HuH-7 (cell line): ENCODE data around the gene ISCA1.
"Not testable (repeated sequence)": the region's sequence is repeated elsewhere in the genome, so short reads cannot be mapped to it uniquely, and the experiment has no call there.

Experiments
- DNase-seq: peaks from one replicate; pipeline ENCODE4 v3.0.0; 2011; ENCODE audit warnings: low spot score

The ISCA1 gene

DNA sequence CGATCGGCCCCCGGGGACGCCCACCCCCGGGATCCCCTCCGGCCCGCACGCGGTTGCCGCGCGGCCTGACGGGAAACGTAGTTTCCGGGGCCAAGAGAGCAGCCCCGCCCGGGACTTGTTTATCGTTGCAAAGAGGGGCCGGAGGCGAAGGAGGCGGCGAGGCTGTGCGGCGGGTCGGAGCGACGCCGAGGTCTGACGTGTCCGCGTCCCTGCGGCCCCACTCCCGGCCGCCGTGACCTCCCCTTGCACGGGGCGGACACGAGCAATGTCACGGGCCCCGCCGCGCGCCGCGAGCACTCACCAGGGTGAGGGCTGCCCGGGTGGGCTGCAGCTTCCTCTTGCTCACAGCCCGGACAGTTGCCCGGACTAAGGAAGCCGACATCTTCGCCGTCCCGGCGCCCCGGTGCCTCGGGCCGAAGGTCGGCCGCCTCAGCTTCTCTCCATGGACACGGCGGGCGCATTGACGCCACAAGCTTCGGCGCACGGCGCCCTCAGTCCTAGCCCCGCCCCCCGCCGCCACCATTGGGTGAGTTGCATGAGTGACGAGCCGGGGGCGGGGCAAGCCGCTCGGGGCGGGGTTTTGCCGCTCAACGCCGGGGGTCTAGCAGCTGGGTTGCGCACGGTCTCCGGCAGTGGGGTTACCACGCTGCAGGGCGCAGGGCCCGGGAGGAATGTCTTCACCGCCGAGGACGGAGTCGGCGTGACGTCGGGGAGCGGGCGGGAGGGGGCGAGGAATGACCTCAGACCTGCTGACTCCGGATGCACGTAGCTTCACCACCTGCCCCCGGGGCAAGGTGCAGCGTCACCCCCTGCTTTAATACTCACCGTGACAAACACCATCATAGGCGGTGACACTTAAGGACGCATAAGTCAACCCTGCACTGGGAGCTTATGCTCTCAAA, at the start of gene ISCA1:
ISCA1 (minus strand) TSS at position 462 of the 902 bp plus-strand sequence; CDS start at position 382, 80 bp downstream.
- DNase-seq, result peak; percentile 90

DNA sequence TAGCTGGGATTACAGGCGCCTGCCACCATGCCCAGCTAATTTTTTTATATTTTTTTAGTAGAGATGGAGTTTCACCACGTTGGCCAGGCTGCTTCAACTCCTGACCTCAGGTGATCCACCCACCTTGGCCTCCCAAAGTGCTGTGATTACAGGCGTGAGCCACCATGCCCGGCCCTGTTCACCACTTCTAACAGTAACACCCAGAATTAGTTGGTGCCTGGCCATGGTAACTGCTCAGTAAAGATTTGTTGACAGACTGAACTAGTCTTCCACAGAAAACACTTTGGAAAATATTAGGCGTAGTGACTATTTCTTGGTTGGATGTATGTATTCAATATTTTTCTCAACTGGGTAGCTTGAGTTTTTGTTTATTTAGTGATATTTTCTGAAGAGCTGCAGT, 47.8 kb upstream of the ISCA1 start:
- DNase-seq, result no peak

DNA sequence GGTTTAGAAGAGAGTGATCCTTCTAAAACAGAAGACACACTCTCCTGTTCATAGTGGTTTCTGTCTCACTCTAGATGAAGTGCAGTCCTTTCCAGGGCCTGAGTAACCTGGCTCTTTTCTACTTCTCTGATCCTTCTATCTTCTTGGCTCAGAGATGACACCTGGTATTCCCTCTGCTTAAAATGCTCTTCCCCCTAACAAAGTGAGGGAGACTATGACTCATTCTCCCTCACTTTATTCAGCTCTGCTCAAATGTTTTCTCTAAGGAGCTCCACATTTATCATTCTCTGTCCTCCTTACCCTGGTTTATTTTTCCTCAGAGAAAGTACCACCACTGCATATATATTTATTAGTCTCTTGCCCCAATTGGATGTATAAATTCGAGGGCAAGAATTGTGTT, 47.3 kb upstream of the ISCA1 start:
- no peak for DNase-seq

DNA sequence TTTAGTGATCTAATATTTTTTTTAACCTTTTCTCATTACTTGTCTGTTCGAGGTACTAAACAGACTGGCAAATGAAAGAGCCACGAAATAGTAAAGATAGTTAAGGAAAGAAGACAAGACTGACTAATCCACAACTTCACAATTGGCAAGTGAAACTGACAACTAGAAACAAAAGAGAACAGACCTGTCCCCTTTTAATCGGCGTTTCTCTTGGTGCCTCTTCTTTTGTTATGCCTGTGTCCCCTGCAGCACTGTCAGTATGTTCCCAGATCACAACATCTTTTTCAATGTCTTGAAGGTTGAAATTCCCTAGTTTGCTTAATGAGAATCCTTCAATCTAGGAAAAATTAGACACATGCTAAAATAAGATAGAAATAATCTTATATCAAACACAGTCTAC, 45.8 kb upstream of the ISCA1 start:
- no peak for DNase-seq

DNA sequence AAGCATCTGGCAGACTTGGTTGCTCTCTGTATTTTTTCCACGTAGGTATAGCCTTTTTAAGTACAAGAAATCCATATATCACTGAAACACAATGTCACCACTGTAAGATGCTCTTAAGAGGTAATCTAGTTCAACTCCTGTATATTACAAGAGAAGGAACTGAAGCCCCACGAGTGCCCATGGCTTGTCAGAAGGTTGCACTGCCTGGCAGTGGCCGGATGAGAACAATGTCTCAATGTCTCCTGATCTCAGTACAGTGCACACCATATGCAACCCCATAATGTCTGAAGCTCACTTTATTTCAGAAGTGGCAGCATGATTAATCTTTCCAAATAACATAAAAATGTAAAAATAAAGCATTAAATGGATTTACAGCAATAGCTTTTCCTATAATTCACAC, 44.2 kb upstream of the ISCA1 start:
- no peak for DNase-seq

DNA sequence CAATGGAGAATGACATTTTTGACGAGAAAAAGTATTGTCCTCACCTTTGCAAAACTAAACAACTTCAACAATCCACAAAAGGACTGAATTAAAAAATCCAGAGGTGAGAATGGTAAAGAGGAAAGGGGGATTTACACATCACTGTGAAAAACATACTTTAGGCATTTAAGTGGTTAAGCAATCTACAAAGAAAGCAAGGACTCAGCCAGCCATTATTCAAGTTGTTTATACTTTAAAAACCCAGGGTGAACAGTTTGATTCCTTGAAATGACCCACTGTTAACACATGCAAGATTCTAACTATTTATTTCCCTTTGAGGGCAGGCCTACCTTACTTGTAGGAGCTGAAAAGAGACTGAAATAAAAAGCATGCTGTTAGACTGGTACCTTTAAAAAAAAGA, 42.6 kb upstream of the ISCA1 start:
- no peak for DNase-seq

DNA sequence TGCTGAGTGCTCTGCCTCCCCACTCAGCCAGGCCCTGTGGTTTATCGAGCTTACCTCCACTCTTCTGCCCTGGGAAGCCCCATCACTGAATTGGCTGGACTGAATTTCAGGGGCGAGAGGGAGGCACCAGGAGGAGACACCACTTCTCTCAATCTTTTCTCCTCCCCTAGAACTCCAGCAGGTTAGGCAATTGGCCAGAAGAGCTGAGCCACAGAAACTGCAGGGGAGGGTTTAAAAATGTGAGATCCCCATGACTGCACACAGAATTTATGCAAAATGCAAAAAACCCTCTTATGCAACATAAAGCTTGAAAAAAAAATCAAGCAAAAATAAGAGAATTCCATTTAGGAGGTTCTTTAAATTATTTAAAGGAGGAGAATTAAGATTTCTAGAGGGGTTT, 42.0 kb upstream of the ISCA1 start:
- DNase-seq, result no peak

DNA sequence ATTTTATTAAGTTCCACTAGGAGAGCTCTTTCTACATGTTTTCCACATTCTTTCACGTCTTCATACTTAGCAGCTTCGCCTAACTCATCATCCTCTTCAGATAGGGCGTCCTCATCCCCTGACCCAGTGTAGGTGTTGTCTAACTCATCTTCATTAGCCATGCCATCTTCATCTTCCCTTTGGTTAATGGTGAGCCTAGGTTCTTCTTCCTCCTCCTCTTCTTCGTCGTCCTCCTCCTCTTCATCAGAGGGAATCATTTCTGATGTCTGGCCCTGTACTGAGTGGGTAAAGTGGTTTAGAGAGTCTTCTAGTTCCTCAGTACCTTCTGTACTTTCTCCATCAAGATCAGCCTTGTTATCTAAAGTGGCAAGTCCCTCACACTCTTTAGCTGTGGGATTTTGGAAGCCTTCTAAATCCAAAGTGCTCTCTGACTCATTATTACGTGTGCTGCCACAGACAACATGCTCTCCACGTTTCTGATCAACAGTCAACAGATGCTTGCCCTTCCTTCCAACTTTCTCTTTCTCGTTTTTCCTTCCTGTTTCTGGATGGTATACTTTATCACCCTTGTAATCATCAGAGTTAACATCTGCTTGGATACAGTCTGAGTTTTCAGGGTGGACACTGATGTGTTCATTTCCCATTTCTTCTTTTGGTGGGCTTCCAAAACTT, 40.8 kb upstream of the ISCA1 start:
- DNase-seq, result no peak

DNA sequence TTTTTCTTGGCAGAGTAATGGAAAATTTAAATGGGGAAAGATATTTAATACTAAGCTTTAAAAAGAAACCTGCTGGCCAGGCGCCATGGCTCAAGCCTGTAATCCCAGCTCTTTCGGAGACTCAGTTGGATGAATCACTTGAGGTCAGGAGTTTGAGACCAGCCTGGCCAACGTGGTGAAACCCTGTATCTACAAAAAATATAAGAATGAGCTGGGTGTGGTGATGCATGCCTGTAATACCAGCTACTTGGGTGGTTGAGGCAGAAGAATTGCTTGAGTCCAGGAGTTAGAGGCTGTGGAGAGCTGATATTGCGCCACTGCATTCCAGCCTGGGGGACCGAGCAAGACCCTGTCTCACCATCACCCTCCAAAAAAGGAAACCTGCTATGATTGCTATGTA, 39.0 kb upstream of the ISCA1 start:
- DNase-seq, result no peak

DNA sequence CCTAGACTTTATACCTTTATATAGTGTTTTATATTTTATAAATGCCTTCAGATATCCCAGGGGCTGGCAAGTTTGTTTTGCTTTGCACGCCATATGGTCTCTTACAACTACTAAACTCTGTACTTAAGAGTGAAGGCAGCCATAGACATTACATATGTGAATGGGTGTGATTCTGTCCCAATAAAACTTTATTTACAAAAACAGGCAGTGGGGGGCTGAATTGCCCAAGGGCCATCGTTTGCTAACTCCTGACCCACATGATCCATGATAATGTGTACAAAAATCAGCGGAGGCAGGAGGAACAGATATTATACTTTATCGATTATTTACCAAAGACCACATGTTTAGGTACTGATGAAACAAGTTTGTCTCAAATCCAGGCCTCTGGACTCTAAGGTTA, 35.8 kb upstream of the ISCA1 start:
- DNase-seq, result no peak

DNA sequence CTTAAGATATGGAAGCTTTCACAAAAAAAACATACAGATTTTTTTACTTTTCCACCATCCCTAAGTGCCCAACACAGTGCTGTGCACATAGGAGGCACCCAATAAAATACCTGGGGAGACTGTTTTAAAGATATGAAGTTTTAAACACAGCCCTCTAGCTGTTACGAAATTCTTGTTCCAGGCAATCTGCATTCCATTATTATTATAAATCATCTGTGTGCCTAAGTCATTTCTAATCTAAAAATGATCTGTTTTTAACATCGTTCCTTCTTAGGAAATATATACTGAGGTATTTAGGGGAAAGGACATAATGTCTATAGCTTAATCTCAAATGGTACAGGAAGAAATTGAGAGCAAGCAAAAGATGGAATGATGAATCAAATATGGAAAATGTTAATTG, 32.7 kb upstream of the ISCA1 start:
- DNase-seq, result no peak

DNA sequence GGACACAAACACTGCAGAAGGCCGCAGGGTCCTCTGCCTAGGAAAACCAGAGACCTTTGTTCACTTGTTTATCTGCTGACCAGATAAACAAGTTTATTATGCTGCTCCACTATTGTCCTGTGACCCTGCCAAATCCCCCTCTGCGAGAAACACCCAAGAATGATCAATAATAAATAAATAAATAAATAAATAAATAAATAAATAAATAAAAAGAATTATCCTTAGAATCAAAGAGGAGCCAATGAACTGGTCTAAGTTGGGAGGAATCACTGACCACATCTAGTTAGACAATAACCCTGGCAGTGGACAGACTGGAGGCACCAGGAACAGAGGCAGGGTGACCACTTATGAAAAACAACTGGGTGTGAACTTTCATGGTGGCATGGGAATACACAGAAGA, 30.6 kb upstream of the ISCA1 start:
- not testable (repeated sequence) for DNase-seq

DNA sequence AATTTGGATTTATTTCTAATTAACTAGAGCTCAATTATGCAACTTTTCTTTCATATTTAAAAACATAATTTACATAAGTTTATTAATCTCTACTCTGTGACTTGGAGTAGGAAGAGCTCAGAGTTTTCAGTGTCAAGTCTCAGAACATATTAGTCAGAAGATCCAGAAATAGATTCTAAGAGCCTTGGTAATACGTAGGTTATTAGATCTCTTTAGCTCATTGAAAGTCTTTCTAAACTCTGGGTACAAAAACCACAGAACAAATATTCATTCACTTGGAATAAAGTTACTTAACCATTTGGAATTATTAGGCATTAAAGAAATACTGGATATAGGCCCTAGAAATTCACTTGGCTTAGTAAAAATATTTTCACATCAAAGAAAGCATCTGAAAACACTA, 26.3 kb upstream of the ISCA1 start:
- no peak for DNase-seq

DNA sequence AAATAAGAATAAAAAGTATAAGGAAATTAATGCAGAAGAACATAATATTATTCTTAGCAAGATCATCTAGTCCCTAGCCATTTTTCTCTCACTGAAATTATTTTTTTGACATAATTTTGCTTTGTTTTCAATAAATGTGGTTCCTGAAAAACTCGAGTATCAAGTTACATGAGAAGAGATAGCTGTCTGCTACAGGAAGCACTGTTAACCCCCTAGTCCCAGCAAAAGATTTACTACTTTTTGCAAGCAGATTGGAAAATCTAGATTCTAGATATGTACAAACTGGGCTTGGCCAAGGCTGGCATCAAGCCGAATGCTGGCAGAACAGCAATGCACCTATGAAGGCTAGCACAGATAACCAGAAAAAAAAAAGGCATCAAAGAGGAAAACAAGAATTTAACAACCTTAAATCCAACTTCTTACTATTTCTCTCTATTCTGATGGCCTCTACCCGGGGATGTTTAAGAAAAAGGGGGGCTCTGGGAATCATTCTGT, 21.9 kb upstream of the ISCA1 start:
- DNase-seq, result no peak

DNA sequence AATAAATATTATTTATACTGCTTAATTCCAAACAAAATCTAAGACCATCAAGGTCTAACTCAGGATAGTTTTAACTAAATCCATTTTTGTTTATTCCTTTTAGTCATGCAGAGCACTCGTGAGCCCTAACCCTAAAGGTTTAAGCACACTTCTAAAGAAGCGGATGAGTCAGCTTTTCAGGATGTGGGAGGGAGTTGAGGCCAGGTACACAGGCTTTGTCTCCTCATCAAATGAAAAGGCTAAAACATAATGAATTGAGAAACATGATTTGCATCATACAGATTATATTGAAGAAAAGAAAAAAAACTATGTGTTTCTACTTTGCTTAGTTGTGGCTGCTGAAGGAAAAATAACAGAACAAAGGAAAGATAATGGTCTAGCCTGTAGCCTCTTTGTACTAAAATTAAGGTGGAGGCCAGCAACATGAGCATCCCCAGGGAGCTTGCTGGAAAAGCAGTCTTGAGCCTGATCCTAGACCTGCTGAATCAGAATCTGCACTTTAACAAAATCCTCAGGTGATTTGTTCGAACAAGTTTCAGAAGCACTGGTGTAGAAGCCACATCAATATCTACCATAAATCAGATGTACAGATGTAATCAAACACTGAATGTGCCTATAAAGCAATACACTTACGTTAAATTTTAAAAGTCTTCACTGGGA, 21.1 kb upstream of the ISCA1 start:
- DNase-seq, result no peak

DNA sequence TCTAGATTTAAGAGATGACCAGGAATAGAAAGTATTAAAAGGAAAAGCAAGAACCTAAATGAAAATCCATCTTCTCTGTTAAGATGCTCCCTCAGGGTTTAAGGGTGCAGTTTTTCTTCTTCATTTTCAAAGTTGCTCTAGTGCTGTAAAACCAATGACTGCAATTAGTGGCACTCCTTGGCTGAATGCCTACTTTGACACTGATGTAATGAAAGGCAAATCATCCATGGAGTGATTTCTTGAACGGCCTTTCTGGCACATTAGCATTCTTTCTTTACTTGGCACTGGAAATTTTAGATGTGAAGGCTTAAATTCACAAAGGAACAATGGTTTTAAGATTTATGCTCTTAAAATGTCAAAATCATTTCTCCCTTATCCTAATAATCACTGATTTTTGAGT, 19.3 kb upstream of the ISCA1 start:
- DNase-seq, result no peak

DNA sequence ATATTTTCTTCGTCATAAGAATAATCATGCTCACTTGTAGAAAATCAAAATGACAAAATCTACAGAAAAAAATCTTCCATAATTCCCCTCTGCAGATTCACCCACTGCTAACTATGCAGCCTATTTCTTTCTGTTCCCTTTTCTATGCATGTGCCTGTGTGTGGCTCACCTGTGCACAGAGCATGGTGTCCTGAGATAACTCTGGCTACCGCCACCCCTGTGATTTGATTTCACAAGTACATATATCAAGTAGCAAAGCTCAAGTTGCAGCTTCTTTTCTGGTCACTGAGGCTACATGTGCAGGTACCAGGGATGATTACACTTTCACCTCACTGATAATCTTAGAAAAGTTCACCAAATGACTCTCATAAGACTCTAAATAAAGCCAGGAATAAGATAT, 18.4 kb upstream of the ISCA1 start:
- no peak for DNase-seq

DNA sequence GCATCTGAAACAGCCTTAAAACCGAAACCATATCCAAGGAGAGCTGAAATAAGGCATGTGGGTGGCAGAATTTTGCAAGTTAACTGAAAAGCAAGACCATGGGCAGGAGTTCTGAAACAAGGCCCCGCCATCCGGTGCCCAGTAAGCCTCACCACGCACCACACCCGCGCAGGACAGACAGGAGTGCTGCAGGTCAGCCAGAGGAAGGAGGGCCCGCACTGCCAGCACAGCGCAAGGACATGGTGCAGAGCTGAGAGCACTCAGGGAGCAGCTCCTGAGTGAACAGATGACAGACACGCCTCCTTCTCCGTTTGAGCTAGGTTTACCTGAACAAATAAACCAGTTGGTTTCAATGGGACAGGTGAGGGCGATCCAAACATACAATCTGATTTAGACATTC, 16.5 kb upstream of the ISCA1 start:
- DNase-seq, result no peak

DNA sequence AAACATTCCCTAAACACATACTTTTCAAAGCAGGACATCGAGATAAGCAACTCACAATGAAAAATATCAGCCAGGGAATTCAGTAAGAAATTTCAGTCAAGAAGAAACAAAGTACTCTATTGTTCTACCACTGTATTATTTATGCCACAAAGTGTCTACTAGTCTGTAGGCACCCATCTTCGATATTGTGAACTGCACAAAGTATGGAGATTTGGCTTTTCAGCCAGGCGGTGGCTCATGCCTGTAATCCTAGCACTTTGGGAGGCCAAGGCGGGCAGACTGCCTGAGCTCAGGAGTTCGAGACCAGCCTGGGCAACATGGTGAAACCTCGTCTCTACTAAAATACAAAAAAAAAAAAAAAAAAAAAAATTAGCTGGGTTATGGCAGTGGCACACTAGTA, 8.0 kb upstream of the ISCA1 start:
- not testable (repeated sequence) for DNase-seq

DNA sequence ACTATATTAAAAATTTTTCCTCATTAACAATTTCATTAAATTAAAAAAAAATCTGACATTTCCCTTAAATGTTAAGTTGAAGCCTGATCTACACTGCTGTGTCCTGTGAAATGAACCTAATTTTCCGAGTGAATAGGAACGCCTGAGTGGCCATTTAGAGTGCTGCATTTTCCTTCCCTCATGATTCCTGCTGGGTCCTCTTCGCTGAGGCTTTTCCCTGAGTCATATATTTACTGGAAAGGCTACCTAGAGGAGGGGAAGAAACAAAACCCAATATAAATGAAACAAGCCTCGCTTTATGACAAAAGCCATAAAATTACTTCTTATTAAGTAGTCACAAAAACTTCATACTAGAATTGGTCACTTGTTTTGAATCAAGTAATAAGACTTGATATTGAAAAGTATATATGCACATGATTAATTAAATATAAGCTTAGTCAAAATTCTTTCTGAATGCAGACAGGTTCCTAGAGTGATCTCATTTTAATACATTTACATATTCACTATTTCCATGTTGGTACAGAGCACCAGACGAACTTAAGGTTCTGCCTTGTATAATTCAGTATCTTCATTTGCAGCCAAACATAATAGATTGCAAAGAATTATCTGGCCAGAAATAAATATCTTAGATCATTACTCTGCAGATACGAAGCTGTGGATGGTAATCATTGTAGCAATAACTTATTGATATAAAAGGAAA, 6.3 kb upstream of the ISCA1 start:
- no peak for DNase-seq

DNA sequence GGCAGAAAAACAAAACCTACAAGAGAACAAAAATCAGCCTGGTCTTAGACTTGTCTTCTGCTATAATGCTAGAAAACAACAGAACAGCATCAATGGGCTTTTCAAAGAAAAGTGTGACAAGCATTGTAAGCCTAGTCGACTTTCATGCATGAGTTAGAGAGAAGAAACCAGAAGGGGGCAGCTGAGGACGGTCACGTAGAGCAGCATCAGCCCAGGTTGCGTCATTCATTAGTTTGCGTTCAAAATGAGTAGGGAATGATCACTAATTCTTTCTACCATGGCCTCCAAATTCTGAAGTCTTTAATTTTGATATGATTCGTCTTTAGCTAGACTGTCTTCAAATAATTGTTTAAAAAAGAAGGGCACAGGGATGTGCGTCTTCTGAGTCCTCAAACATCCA, 4.7 kb upstream of the ISCA1 start:
- DNase-seq, result peak; percentile 63

DNA sequence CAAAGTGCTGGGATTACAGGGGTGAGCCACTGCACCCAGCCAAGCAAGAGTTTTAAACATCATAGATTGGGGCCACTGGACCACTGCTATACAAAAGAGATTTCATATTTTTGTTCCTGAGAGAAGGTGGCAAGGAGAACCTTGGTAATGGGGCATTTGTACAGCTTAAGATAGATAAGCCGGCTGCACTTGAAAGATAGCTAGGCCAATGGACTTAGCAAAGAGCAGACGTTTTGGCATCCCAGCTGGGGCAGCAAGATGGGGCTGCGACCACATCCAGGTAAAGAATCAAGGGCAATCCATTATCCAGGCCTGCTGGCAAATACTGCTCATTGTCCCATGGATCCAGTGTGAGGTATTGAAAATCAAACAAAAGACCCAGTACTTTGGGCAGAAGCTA, 3.9 kb upstream of the ISCA1 start:
- no peak for DNase-seq
